ENCODE results near the gene GAB4. TPM values are rescaled to one million over a fixed set of nuclear protein-coding genes. Genes with fewer than 3 reads are reported as not detected.

Gene GAB4
- total RNA-seq, 4 donors from 2014 or later: 0.14 TPM; not detected in 3

- no peak for TF ChIP-seq CTCF (IDR thresholded peaks at IDR 0.05)
- TF ChIP-seq POLR2A (IDR thresholded peaks at IDR 0.05): no peak
- no peaks in the 10 kb centered on the region for H3K9me3 ChIP-seq
- no peak for DNase-seq
- H3K27me3 ChIP-seq: no peaks in the 10 kb centered on the region
- no peaks in the 10 kb centered on the region for H3K36me3 ChIP-seq
- H3K4me3 ChIP-seq: no peak overlapping the region
- intact Hi-C loops (cut with DNase I; ENCODE audit: low total_unique reads): no loop called here
- no peak overlapping the region for H3K27ac ChIP-seq
- H3K4me1 ChIP-seq: no peaks in the 10 kb centered on the region
These were observed 34.3 kb downstream of the GAB4 start for GRCh38 chr22:16973591-16974297.

GRCh38 chr22:16972311-16972710, 35.7 kb downstream of the GAB4 start:
- no peak overlapping the region for H3K27ac ChIP-seq
- H3K9me3 ChIP-seq: no peaks in the 10 kb centered on the region
- no peaks in the 10 kb centered on the region for H3K36me3 ChIP-seq
- no peaks in the 10 kb centered on the region for H3K4me1 ChIP-seq
- intact Hi-C loops (cut with DNase I; ENCODE audit: low total_unique reads): no loop called here
- H3K27me3 ChIP-seq: no peaks in the 10 kb centered on the region
- DNase-seq: no peak
- TF ChIP-seq POLR2A (IDR thresholded peaks at IDR 0.05) (no peak), CTCF (IDR thresholded peaks at IDR 0.05) (no peak)
- no peak overlapping the region for H3K4me3 ChIP-seq

- intact Hi-C loops (cut with DNase I; ENCODE audit: low total_unique reads): no loop called here
- no peak overlapping the region for H3K27ac ChIP-seq
- TF ChIP-seq CTCF (IDR thresholded peaks at IDR 0.05) (no peak), POLR2A (IDR thresholded peaks at IDR 0.05) (no peak)
- no peaks in the 10 kb centered on the region for H3K4me1 ChIP-seq
- no peak overlapping the region for H3K4me3 ChIP-seq
- no peak for DNase-seq
- H3K27me3 ChIP-seq: no peaks in the 10 kb centered on the region
- H3K9me3 ChIP-seq: no peaks in the 10 kb centered on the region
- H3K36me3 ChIP-seq: no peaks in the 10 kb centered on the region
These were observed 37.6 kb downstream of the GAB4 start for GRCh38 chr22:16970446-16970845.

GRCh38 chr22:16969508-16970327, 38.3 kb downstream of the GAB4 start:
- no peak for TF ChIP-seq POLR2A (IDR thresholded peaks at IDR 0.05)
- Histone ChIP-seq H3K27ac (no peak overlapping the region), H3K4me1 (no peaks in the 10 kb centered on the region), H3K36me3 (no peaks in the 10 kb centered on the region), H3K9me3 (no peaks in the 10 kb centered on the region), H3K27me3 (no peaks in the 10 kb centered on the region), H3K4me3 (no peak overlapping the region)
- intact Hi-C loops (cut with DNase I; ENCODE audit: low total_unique reads): no loop called here
- DNase-seq: no peak

- H3K36me3 ChIP-seq: no peaks in the 10 kb centered on the region
- no peaks in the 10 kb centered on the region for H3K27me3 ChIP-seq
- H3K9me3 ChIP-seq: no peaks in the 10 kb centered on the region
- TF ChIP-seq POLR2A (IDR thresholded peaks at IDR 0.05) (no peak), CTCF (IDR thresholded peaks at IDR 0.05) (no peak)
- no peak overlapping the region for H3K27ac ChIP-seq
- no peak for DNase-seq
- no peaks in the 10 kb centered on the region for H3K4me1 ChIP-seq
- intact Hi-C loops (cut with DNase I; ENCODE audit: low total_unique reads): no loop called here
- no peak overlapping the region for H3K4me3 ChIP-seq
These were observed 39.8 kb downstream of the GAB4 start for GRCh38 chr22:16968218-16968595.

Measured in uterus (tissue), 4 donors.